Fibroblast of skin of back (primary cell): ENCODE measurements around the gene MZT2B.
"Not testable (repeated sequence)": the region's sequence is repeated elsewhere in the genome, so short reads cannot be mapped to it uniquely, and the experiment has no call there.

ENCODE experiments used
- DNase-seq: peaks from one replicate; pipeline ENCODE4 v3.0.0-alpha.2; 2013

MZT2B gene

GRCh38 chr2:130152816-130153595 lies 29.1 kb upstream of the MZT2B start:
- DNase-seq: no peak

DNA sequence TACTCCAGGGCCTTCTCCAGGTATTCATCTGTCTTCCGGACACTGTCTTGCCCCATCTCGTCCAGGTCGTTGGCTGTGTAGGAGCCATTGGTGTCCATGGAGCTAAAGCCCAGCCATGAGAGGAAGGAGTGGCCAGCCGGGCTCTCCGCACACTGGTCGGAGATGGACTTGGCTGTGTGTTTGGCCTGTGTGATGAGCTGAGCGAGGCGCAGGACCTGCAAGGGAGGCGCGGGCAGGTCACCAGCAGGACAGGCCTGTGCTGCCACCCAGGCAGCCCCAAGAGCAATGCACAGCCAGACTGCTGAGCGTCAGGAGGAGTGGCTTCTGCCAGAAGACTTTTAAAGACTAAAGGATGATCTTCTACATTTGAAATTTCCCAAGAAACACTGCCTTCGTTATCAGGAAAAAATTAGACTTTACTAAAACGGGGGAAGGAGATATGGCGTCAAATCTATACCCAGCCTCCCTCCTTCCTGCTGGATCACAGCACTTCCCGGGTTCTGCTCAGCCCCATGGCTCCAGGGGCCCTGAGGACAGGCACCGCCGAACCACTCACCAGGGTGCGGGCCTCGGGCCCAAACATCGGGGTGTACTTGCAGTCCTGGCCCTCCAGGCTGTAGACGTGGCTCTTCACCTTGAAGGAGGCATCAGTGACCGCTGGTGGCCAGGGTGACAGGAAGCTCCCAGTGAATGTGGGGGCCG lies 28.2 kb upstream of the MZT2B start:
- not testable (repeated sequence) for DNase-seq

DNA sequence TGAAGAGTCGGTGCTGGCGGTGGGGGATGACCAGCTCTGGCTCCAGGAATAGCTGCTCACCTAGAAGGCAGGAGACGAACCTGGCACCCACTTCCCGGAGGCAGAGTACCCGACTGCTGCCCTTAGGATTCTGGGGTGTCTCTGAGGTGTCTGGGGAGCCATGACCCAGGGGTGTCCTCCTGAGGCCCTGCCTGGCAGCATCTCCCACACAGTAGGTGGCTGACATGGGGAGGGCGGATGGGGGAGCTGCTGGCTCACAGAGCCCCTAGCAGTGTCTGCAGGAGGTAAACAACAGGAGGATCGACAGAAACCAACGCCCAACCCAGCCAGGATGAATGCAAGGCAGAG lies 27.7 kb upstream of the MZT2B start:
- DNase-seq: not testable (repeated sequence)

DNA sequence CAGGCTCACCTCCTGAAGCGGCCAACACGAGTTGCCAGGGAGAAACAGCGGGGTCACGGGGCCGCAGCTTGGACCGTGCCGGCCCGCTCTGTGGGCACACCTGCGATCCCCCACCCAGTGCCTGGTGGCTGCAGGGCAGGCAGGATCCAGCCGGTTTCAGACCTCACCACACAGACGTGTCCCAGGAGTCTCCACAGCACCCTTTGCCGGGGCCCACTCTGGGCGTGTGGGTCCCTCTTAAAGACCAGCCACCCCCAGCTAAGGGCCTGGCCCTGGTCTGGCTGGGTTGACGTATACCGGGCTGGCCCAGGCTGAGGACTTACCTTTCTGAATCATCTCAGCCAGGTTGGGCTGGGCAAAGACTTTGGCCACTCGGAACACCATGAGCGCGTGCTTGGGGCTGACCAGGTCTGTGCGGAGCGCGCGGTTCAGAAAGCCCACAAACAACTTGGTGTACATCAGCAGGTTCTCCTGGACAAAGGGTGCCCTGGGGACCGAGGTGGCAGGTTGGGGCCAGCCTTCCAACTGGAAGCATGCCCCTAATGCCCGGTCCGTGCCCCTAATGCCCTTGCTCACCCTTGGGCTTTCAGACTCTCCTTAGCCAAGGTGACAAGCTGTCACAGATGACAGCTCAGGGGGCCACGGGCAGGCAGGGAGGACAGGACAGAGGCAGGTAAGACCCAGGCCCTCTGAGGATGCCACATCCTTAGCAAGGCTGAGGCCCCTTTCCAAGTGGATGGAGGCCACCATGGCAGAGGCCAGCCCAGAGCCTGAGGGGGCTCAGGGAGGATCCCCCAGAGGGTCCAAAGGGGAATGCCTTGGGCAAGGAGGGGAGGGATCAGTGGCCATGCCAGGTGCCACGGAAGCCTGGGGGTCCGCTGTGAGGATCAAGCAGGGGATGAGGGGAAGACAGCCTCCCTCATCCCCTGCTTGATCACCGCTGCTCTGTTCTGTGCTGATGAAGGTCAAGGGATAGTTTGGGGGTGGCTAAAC lies 27.0 kb upstream of the MZT2B start:
- DNase-seq: no peak

- peak; percentile 43 for DNase-seq
Measured at GRCh38 chr2:130155956-130156623, 26.0 kb upstream of the MZT2B start.

- DNase-seq: no peak
Measured at GRCh38 chr2:130156624-130157004, 25.4 kb upstream of the MZT2B start.

DNA sequence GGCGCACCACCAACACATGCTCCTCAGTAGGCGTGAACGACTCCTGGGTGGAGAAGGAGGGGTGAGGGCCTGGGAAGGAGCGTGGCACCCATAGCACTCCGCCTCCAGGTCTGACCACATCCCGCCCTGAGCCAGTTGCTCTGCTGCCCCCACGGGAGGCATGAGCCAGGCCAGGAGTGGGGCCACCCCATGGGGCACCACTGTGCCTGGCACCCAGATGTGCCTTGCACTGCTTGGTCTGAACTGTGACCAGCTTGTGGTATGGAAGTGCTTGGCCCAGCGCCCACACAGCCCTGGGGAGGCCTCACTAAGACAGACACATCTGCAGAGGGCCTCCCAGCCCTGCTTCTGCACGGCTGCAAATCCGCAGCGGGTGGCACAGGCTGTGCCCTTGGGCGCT lies 24.7 kb upstream of the MZT2B start:
- not testable (repeated sequence) for DNase-seq

DNA sequence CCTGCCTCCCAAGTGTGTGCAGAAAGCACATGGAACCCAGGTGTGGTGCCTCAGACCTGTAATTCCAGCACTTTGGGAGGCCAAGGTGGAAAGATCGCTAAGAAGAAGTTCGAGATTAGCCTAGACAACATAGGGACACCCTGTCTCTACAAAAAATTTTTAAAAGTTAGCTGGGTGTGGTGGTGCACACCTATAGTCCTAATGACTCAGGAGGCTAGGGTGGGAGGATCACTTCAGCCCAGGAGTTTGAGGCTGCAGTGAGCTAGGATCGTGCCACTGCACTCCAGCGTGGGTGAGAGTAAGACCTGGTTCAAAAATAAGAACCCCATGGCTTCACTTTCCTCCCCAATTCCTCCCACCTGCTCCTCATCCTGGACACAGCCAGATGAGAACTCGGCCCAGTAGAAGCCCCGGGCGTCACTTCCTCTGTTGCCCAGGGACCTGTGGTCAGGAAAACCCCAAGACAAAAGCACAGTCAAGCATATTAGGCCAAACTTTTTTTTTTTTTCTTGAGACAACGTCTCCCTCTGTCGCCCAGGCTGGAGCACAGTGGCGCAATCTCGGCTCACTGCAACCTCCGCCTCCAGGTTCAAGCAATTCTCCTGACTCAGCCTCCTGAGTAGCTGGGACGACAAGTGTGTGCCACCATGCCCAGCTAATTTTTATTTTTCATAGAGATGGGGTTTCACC lies 24.1 kb upstream of the MZT2B start:
- not testable (repeated sequence) for DNase-seq

DNA sequence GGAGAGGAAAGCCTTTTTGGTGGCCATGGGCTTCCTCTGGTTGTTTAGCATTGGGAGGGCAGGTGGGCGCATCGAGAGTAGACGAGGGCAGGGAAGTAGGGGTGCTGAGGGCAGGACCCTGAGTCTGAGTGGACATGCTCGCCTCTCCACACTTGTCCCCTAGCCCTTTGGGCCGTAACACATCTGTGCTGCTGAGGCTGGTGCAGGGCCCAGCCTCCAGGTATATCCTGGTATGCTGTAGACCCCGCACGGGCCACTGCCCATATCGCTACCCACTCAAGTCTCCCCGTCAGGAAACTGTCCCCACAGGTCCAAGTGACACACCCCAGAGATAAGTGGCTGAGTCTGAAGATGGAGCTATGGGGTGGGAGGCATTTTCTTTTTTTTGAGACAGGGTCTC lies 23.4 kb upstream of the MZT2B start:
- DNase-seq: no peak

DNA sequence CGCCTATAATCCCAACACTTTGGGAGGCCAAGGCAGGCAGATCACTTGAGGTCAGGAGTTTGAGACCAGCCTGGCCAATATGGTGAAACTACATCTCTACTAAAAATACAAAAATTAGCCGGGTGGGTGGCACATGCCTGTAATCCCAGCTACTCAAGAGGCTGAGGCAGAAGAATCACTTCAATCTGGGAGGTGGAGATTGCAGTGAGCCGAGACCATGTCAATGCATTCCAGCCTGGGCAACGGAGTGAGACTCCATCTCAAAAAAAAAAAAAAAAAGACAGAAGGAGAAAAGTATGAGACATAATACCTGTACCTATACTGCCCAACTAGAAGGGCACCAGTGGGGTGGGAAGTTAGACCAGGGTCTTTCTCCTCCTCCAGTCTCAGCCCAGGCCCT lies 22.7 kb upstream of the MZT2B start:
- DNase-seq: not testable (repeated sequence)

DNA sequence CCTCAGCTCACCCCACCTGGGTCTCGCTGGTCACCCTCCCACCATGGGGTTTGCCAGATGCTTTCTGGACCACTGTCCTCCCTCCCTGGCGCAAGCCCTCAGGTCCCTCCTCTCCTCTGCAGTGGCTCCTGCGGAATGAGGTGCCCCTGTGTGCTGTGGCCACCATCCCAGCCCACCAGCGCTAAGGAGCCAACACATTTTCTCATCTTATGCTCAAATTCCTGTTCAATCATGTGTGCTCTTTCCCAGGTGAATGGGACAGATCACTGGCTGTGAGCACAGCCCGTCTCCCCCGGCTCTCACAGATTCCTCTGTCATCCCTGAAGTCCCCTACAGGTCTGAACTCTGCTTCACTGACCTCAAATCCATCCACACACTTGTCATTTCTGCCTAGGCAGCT lies 21.9 kb upstream of the MZT2B start:
- no peak for DNase-seq

- DNase-seq: not testable (repeated sequence)
Measured at GRCh38 chr2:130160838-130161705, 21.0 kb upstream of the MZT2B start.

GRCh38 chr2:130162486-130162885 lies 19.6 kb upstream of the MZT2B start:
- not testable (repeated sequence) for DNase-seq

DNA sequence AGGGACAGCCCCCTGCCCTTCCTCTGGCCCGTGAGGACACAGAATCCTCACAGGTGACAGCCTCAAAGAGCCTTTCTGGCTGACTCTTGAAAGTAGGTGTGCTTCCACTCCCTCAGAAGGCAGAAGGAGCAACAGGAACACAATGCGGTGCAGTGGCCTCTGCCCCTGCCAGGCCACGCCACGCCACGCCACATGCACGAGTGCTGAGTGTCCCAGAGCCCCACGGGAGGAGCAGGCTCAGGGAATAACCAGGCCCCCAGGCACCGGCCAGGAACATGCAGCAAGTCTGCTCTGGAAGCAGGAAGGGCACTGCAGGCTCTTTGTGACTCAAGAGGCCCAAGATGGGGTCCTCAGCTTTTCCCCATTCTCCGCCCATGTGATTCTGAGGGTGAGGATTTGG lies 19.1 kb upstream of the MZT2B start:
- no peak for DNase-seq

DNA sequence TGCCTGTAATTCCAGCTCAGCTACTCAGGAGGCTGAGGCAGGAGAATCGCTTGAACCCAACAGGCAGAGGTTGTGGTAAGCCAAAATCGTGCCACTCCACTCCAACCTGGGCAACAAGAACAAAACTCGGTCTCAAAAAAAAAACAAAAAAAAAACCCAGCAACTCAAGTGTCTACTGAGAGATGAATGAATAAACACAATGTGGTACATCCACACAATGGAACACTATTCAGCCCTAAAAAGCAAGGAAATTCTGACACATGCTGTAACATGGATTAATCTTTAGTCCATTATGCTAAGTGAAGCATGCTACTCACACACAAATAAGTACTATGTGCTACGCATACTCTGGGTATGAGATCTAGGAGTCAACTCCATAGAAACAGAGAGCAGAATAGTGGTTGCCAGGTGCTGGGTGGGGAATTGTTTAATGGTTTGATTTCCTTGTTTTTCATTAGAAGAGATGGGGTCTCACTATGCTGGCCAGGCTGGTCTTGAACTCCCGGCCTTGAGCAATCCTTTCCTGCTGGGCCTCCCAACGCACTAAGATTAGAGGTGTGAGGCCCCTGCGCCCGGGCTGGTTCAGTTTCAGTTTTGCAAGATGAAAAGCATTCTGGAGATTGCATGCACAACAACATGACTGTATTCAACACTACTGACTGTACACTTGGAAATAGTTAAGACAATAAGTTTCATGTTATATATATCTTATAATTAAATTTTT lies 16.6 kb upstream of the MZT2B start:
- DNase-seq: no peak

GRCh38 chr2:130166611-130167010 lies 15.5 kb upstream of the MZT2B start:
- DNase-seq: not testable (repeated sequence)

GRCh38 chr2:130169163-130169562 lies 12.9 kb upstream of the MZT2B start:
- DNase-seq: not testable (repeated sequence)

GRCh38 chr2:130169896-130170295 lies 12.2 kb upstream of the MZT2B start:
- DNase-seq: no peak

DNA sequence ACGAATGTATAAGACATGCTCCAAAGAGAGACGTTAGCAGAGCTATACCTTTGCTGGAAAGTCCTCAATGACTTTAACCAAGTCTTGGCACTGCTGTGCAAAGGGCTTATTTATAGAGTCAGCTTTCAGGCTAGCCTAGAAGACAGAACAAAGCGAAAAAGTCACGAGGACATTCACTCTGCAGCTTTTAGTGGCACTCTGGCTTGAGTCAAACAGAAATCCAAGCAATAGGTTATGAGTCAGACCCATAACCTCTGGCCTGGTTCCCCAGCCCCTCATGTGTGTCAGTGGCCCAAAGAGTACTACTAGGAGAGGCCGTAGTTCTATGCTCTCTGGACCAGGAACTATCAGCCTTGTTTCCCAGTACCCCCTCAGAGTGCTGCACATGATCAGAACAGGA lies 7.2 kb upstream of the MZT2B start:
- not testable (repeated sequence) for DNase-seq
